Neuronal stem cell (in vitro differentiated cells): ENCODE results near the gene EVL.
"Not testable (repeated sequence)": the region's sequence is repeated elsewhere in the genome, so short reads cannot be mapped to it uniquely, and the experiment has no call there.

Experiments
- DNase-seq: peaks from one replicate; pipeline ENCODE4 v3.0.0-alpha.2; 2013; ENCODE audit warnings: low spot score
- H2AFZ ChIP-seq: one replicate; pipeline ENCODE4 v1.6.1; 2013; ENCODE audit warnings: mild to moderate bottlenecking, low read length, inconsistent platforms
- H2AK5ac ChIP-seq: 2 replicates; pipeline ENCODE4 v1.6.1; 2013; ENCODE audit warnings: low read depth, mild to moderate bottlenecking, inconsistent platforms, low read length, moderate library complexity, mixed read lengths
- H2BK120ac ChIP-seq: 2 replicates; pipeline ENCODE4 v1.6.1; 2013; ENCODE audit warnings: low read depth, mild to moderate bottlenecking, inconsistent platforms, low read length, moderate library complexity, mixed read lengths
- H2BK12ac ChIP-seq: one replicate; pipeline ENCODE4 v1.6.1; 2013; ENCODE audit warnings: low read length, inconsistent platforms
- H2BK15ac ChIP-seq: 2 replicates; pipeline ENCODE4 v1.6.1; 2013; ENCODE audit warnings: mild to moderate bottlenecking, low read length, inconsistent platforms, mixed read lengths
- H2BK5ac ChIP-seq: one replicate; pipeline ENCODE4 v1.6.1; 2013; ENCODE audit warnings: inconsistent platforms, mild to moderate bottlenecking, low read length, moderate library complexity
- H3K14ac ChIP-seq: one replicate; pipeline ENCODE4 v1.6.1; 2013; ENCODE audit warnings: low read length, inconsistent platforms
- H3K18ac ChIP-seq: 2 replicates; pipeline ENCODE4 v1.6.1; 2013; ENCODE audit warnings: low read length, inconsistent platforms
- H3K23ac ChIP-seq: 2 replicates; pipeline ENCODE4 v1.6.1; 2013; ENCODE audit warnings: low read depth, mild to moderate bottlenecking, mixed read lengths, low read length, inconsistent platforms; ENCODE audit not compliant: poor library complexity
- H3K27ac ChIP-seq: replicated peaks from 3 replicates; pipeline ENCODE4 v1.5.1; 2013; ENCODE audit warnings: low read length, inconsistent platforms
- H3K27me3 ChIP-seq, 3 experiments: 2 replicates each; pipeline ENCODE4 v1.6.1; 2013; ENCODE audit warnings: low read length in 3 of 3, mild to moderate bottlenecking in 2 of 3, inconsistent platforms in 1 of 3, low read depth in 1 of 3, mixed read lengths in 1 of 3, moderate library complexity in 1 of 3; ENCODE audit not compliant: control insufficient read depth in 3 of 3, insufficient read depth in 3 of 3
- H3K36me3 ChIP-seq, 2 donors: replicated peaks in 1 of 2; 2 replicates each; pipeline ENCODE4 v1.6.1; 2013; ENCODE audit warnings: low read length in 2 of 2; ENCODE audit not compliant: control insufficient read depth in 2 of 2, insufficient read depth in 2 of 2
- H3K4ac ChIP-seq: 2 replicates; pipeline ENCODE4 v1.6.1; 2013; ENCODE audit warnings: inconsistent platforms, mild to moderate bottlenecking, low read length, moderate library complexity
- H3K4me1 ChIP-seq, 2 donors: 1 replicate in 1 of 2; 2 replicates in 1 of 2; pipeline ENCODE4 v1.6.1; 2013; ENCODE audit warnings: low read length in 2 of 2, low read depth in 1 of 2; ENCODE audit not compliant: control insufficient read depth in 2 of 2, insufficient read depth in 1 of 2
- H3K4me2 ChIP-seq: one replicate; pipeline ENCODE4 v1.6.1; 2013; ENCODE audit warnings: mild to moderate bottlenecking, low read length, inconsistent platforms; ENCODE audit not compliant: insufficient read depth, poor library complexity, severe bottlenecking
- H3K4me3 ChIP-seq, 2 donors: 2 replicates each; pipeline ENCODE4 v1.5.1; 2013; ENCODE audit warnings: low read length in 2 of 2, mild to moderate bottlenecking in 2 of 2, inconsistent platforms in 1 of 2, moderate library complexity in 1 of 2
- H3K79me1 ChIP-seq: one replicate; pipeline ENCODE4 v1.6.1; 2013; ENCODE audit warnings: low read depth, mild to moderate bottlenecking, inconsistent platforms, low read length, moderate library complexity
- H3K9ac ChIP-seq: one replicate; pipeline ENCODE4 v1.6.1; 2013; ENCODE audit warnings: mild to moderate bottlenecking, low read depth, low read length, inconsistent platforms; ENCODE audit not compliant: poor library complexity
- H3K9me3 ChIP-seq, 2 donors: replicated peaks in 1 of 2; 2 replicates each; pipeline versions ENCODE3 to v1.6.1; 2013; ENCODE audit warnings: low read length in 2 of 2, mild to moderate bottlenecking in 2 of 2, inconsistent platforms in 1 of 2, low read depth in 1 of 2, mixed read lengths in 1 of 2, moderate library complexity in 1 of 2; ENCODE audit not compliant: control insufficient read depth in 2 of 2, insufficient read depth in 1 of 2
- H4K8ac ChIP-seq: one replicate; pipeline ENCODE4 v1.6.1; 2013; ENCODE audit warnings: low read depth, mild to moderate bottlenecking, inconsistent platforms, low read length, moderate library complexity
- H4K91ac ChIP-seq: one replicate; pipeline ENCODE4 v1.6.1; 2013; ENCODE audit warnings: low read length, low read depth, mild to moderate bottlenecking, inconsistent platforms; ENCODE audit not compliant: poor library complexity
- WGBS, 2 donors: extraction: QIAGEN DNeasy Blood & Tissue Kit; methylation state at CpG; one replicate each; pipeline ENCODE4 v1.1.7; 2013; ENCODE audit warnings: missing lambda C conversion rate in 2 of 2, mixed read lengths in 1 of 2; ENCODE audit not compliant: insufficient read length in 2 of 2, insufficient replicate concordance in 1 of 2; ENCODE audit errors: extremely low coverage in 2 of 2; 5-methylcytosine and 5-hydroxymethylcytosine counted together

Gene EVL

DNA sequence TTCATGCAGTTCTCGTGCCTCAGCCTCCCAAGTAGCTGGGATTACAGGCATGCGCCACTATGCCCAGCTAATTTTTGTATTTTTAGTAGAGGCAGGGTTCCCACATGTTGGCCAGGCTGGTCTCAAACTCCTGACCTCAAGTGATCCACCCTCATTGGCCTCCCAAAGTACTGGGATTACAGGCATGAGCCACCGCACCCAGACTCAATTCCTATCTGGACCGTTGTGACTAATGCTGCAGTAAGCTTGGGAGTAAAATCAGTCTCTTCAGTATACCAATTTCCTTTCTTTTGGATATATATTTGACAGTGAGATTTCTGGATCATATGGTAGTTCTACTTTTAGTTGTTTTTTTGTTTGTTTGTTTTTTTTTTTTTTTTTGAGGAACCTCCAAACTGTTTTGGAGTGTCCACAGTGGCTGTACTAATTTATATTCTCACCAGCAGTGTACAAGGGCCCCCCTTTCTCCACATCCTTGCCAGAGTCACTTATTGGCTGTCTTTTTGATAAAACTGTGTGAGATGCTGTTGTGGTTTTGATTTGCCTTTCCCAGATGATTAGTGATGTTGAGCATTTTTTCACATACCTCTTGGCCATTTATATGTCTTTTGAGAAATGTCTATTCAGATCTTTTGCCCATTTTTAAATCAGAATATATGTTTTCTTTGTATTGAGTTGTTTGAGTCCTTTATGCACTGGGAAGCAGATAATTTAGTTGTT, 37.3 kb upstream of the EVL start:
- Histone ChIP-seq H3K18ac (no peak overlapping the region), H3K23ac (no peak overlapping the region), H2AK5ac (no peak overlapping the region), H4K91ac (no peak overlapping the region), H3K4me3 (no peak overlapping the region), H2BK15ac (no peak overlapping the region), H3K79me1 (peaks cover 4% of the 10 kb centered on the region), H4K8ac (no peak overlapping the region), H3K4me1 (no peaks in the 10 kb centered on the region), H3K36me3 (peaks cover 0 to 5% of the 10 kb centered on the region in 2 donors), H3K9ac (no peak overlapping the region), H3K27me3 (no peaks in the 10 kb centered on the region), H2AFZ (no peak overlapping the region), H3K14ac (no peak overlapping the region), H2BK5ac (no peak overlapping the region), H3K27ac (no peak overlapping the region), H3K4me2 (no peak overlapping the region), H2BK12ac (no peak overlapping the region), H3K9me3 (no peaks in the 10 kb centered on the region), H2BK120ac (no peak overlapping the region), H3K4ac (no peak overlapping the region)
- no peak for DNase-seq
- no CpG with 5 or more reads among the region's 4 CpGs for WGBS, 2 donors

- Histone ChIP-seq H2BK12ac (no peak overlapping the region), H3K4me1 (no peaks in the 10 kb centered on the region), H3K9me3 (no peaks in the 10 kb centered on the region), H2BK15ac (no peak overlapping the region), H3K23ac (no peak overlapping the region), H2AK5ac (no peak overlapping the region), H3K36me3 (peaks cover 0 to 5% of the 10 kb centered on the region in 2 donors), H3K4me3 (no peak overlapping the region), H2BK5ac (no peak overlapping the region), H3K4me2 (no peak overlapping the region), H3K79me1 (peaks cover 4% of the 10 kb centered on the region), H3K27me3 (no peaks in the 10 kb centered on the region), H4K91ac (no peak overlapping the region), H3K9ac (no peak overlapping the region), H2AFZ (no peak overlapping the region), H3K18ac (no peak overlapping the region), H4K8ac (no peak overlapping the region), H3K4ac (no peak overlapping the region), H3K27ac (no peak overlapping the region), H2BK120ac (no peak overlapping the region), H3K14ac (no peak overlapping the region)
- WGBS, 2 donors, result no CpG with 5 or more reads among the region's 3 CpGs
- no peak for DNase-seq
Measured at GRCh38 chr14:100028990-100029677, 36.1 kb upstream of the EVL start.

- not testable (repeated sequence) for H3K79me1 ChIP-seq, H2BK120ac ChIP-seq, H3K23ac ChIP-seq, H3K9ac ChIP-seq, H3K27ac ChIP-seq, H4K8ac ChIP-seq, H4K91ac ChIP-seq, H3K18ac ChIP-seq, H2BK15ac ChIP-seq, H3K27me3 ChIP-seq, H2AFZ ChIP-seq, H3K14ac ChIP-seq, H3K4me2 ChIP-seq, H3K4ac ChIP-seq, H3K9me3 ChIP-seq, H3K4me3 ChIP-seq, H2BK12ac ChIP-seq, DNase-seq, H2AK5ac ChIP-seq, H3K36me3 ChIP-seq, H2BK5ac ChIP-seq, H3K4me1 ChIP-seq
- no CpG with 5 or more reads among the region's 13 CpGs for WGBS, 2 donors
Measured at GRCh38 chr14:100030006-100030405, 35.2 kb upstream of the EVL start.

GRCh38 chr14:100030452-100031153, 34.6 kb upstream of the EVL start:
- H3K4ac ChIP-seq, result no peak overlapping the region
- DNase-seq, result no peak
- no peak overlapping the region for H2BK120ac ChIP-seq
- no peaks in the 10 kb centered on the region for H3K9me3 ChIP-seq
- H3K9ac ChIP-seq, result no peak overlapping the region
- peaks cover 4% of the 10 kb centered on the region for H3K79me1 ChIP-seq
- H3K18ac ChIP-seq, result no peak overlapping the region
- H2BK5ac ChIP-seq, result no peak overlapping the region
- WGBS, 2 donors, result no CpG with 5 or more reads among the region's 7 CpGs
- H3K23ac ChIP-seq, result no peak overlapping the region
- H2AK5ac ChIP-seq, result no peak overlapping the region
- no peak overlapping the region for H2BK12ac ChIP-seq
- no peak overlapping the region for H3K27ac ChIP-seq
- no peak overlapping the region for H3K4me2 ChIP-seq
- no peak overlapping the region for H4K91ac ChIP-seq
- H3K4me3 ChIP-seq, result no peak overlapping the region
- H3K36me3 ChIP-seq, result peaks cover 0 to 5% of the 10 kb centered on the region in 2 donors
- H3K4me1 ChIP-seq, result no peaks in the 10 kb centered on the region
- H2BK15ac ChIP-seq, result no peak overlapping the region
- H2AFZ ChIP-seq, result no peak overlapping the region
- H4K8ac ChIP-seq, result no peak overlapping the region
- no peak overlapping the region for H3K14ac ChIP-seq
- no peaks in the 10 kb centered on the region for H3K27me3 ChIP-seq
